ENCODE results near the gene EXTL1.

EXTL1 gene

DNA sequence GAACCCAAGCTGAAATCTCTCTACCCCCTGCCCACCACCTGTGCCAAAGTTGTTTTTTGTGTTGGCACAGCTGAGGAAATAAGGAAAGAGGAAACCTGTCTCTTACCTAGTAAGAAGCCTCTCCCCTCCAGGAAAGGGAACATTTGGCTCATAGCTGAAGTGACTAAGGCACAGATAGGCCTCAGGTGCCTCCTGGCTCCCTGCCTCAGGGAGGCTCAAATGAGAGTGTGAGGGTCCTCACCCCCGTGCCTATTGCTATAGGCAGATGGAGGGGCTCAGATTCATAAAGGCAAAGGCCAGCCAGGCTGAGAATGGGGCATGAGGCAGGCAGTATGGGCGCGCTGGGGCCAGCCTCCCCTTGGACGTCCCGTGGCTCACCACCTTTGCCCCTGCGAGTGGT lies 16.9 kb downstream of the EXTL1 start:
- Histone ChIP-seq H3K4me2 (ENCODE audit: low read length) (no peak overlapping the region), H3K9me2 (ENCODE audit: low read depth, low read length) (no peaks in the 10 kb centered on the region), H4K20me1 (ENCODE audit: insufficient read depth, low read length) (no peaks in the 10 kb centered on the region), H3K79me2 (ENCODE audit: insufficient read depth, low read length) (no peaks in the 10 kb centered on the region), H3K27ac (ENCODE audit: low read depth, low read length, poor library complexity, severe bottlenecking) (no peak overlapping the region), H3F3A (ENCODE audit: insufficient read depth, low read length) (no peaks in the 10 kb centered on the region), H3K9ac (ENCODE audit: low read length) (no peak overlapping the region), H3K4me1 (ENCODE audit: insufficient read depth, low read length, severe bottlenecking) (peaks cover 6% of the 10 kb centered on the region), H2AFZ (ENCODE audit: low read length) (no peak overlapping the region), H3K27me3 (ENCODE audit: insufficient read depth, low read length) (0 out of 2 replicates have a peak, but pooled peaks cover 5% of the 10 kb centered on the region), H3K4me3 (ENCODE audit: low read depth, low read length, poor library complexity, severe bottlenecking) (no peak overlapping the region), H3K36me3 (ENCODE audit: insufficient read depth, low read length) (no peaks in the 10 kb centered on the region), H3K9me3 (ENCODE audit: low read length) (no peaks in the 10 kb centered on the region)
- TF ChIP-seq EZH2 (IDR thresholded peaks at IDR 0.05; ENCODE audit: borderline replicate concordance, low read length) (no peak), CTCF (IDR thresholded peaks at IDR 0.05; ENCODE audit: low read length) (no peak)

GRCh38 chr1:26038904-26039303 lies 17.3 kb downstream of the EXTL1 start:
- H2AFZ ChIP-seq (ENCODE audit: low read length), result no peak overlapping the region
- H3K36me3 ChIP-seq (ENCODE audit: insufficient read depth, low read length), result no peaks in the 10 kb centered on the region
- H3K4me1 ChIP-seq (ENCODE audit: insufficient read depth, low read length, severe bottlenecking), result peaks cover 6% of the 10 kb centered on the region
- H3F3A ChIP-seq (ENCODE audit: insufficient read depth, low read length), result no peaks in the 10 kb centered on the region
- no peaks in the 10 kb centered on the region for H3K9me2 ChIP-seq (ENCODE audit: low read depth, low read length)
- H3K27me3 ChIP-seq (ENCODE audit: insufficient read depth, low read length), result 0 out of 2 replicates have a peak, but pooled peaks cover 7% of the 10 kb centered on the region
- no peaks in the 10 kb centered on the region for H4K20me1 ChIP-seq (ENCODE audit: insufficient read depth, low read length)
- TF ChIP-seq CTCF (IDR thresholded peaks at IDR 0.05; ENCODE audit: low read length), result no peak
- no peak for TF ChIP-seq EZH2 (IDR thresholded peaks at IDR 0.05; ENCODE audit: borderline replicate concordance, low read length)
- no peak overlapping the region for H3K9ac ChIP-seq (ENCODE audit: low read length)
- no peak overlapping the region for H3K4me2 ChIP-seq (ENCODE audit: low read length)
- H3K4me3 ChIP-seq (ENCODE audit: low read depth, low read length, poor library complexity, severe bottlenecking), result no peak overlapping the region
- no peaks in the 10 kb centered on the region for H3K79me2 ChIP-seq (ENCODE audit: insufficient read depth, low read length)
- no peak overlapping the region for H3K27ac ChIP-seq (ENCODE audit: low read depth, low read length, poor library complexity, severe bottlenecking)
- no peaks in the 10 kb centered on the region for H3K9me3 ChIP-seq (ENCODE audit: low read length)

DNA sequence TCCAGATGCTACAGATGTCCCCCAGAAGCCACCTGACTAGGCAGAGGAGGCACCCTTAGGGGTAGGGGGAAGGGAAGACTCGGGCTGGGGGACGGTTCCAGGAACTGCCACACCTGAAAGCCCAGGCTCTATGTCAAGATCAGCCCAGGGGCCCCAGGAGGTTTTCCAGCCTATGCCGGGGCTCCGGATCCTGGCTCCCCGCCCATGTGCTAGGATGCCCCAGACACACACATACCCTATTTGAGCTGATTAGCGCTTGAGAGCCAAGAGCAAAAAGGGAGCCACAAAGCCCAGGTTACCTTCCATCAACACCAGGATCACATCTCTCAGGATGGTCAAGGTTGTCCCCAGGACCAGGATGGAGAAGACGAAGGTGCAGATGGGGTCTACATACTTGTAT lies 19.8 kb downstream of the EXTL1 start:
- Histone ChIP-seq H3K4me1 (ENCODE audit: insufficient read depth, low read length, severe bottlenecking) (no peaks in the 10 kb centered on the region), H3K9ac (ENCODE audit: low read length) (no peak overlapping the region), H3K9me3 (ENCODE audit: low read length) (no peaks in the 10 kb centered on the region), H3K9me2 (ENCODE audit: low read depth, low read length) (no peaks in the 10 kb centered on the region), H2AFZ (ENCODE audit: low read length) (no peak overlapping the region), H3K27me3 (ENCODE audit: insufficient read depth, low read length) (0 out of 2 replicates have a peak, but pooled peaks cover 10% of the 10 kb centered on the region), H4K20me1 (ENCODE audit: insufficient read depth, low read length) (no peaks in the 10 kb centered on the region), H3K79me2 (ENCODE audit: insufficient read depth, low read length) (no peaks in the 10 kb centered on the region), H3K4me3 (ENCODE audit: low read depth, low read length, poor library complexity, severe bottlenecking) (no peak overlapping the region), H3K36me3 (ENCODE audit: insufficient read depth, low read length) (no peaks in the 10 kb centered on the region), H3K4me2 (ENCODE audit: low read length) (no peak overlapping the region), H3F3A (ENCODE audit: insufficient read depth, low read length) (no peaks in the 10 kb centered on the region), H3K27ac (ENCODE audit: low read depth, low read length, poor library complexity, severe bottlenecking) (no peak overlapping the region)
- no peak for TF ChIP-seq EZH2 (IDR thresholded peaks at IDR 0.05; ENCODE audit: borderline replicate concordance, low read length)
- no peak for TF ChIP-seq CTCF (IDR thresholded peaks at IDR 0.05; ENCODE audit: low read length)
